ENCODE data around the gene SLC39A10. TPM values are rescaled to one million over a fixed set of nuclear protein-coding genes. Genes with fewer than 3 reads are reported as not detected.
A peak's percentile ranks its signal among the peaks of the same experiment; 100 is the strongest.

Gene SLC39A10
- total RNA-seq, 6 donors from 2014 or later: 4.3 to 29.0 (median 13.9) TPM

DNA sequence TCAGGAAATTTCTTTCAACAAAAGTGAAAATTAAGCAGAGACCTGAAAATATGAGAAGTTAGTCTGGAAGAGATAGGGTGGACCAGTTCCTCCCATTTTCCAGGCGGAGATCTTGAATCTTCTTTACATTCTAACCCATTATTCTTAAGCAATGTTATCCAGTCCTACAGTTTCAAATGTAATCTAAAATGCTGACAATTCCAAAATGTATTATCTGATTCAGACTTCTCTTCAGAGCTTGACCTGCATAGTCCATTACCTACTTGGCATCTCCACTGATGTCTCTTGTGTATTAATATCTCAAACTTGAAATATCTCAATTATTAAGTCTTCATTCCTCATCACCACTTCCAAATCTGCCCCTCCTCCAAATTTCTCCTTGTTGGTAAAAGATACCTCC, 28.4 kb upstream of the SLC39A10 start:
- no peak for ATAC-seq (ENCODE audit: low FRiP score in 2 of 2)
- no peak overlapping the region for H3K27ac ChIP-seq
- H3K36me3 ChIP-seq: no peaks in the 10 kb centered on the region
- no peaks in the 10 kb centered on the region for H3K9me3 ChIP-seq
- H3K4me3 ChIP-seq: no peak overlapping the region
- 95% methylated on average over 1 of the region's 1 CpG for WGBS, 2 donors
- no peak for DNase-seq
- no peak for TF ChIP-seq POLR2A (IDR thresholded peaks at IDR 0.05)
- TF ChIP-seq POLR2AphosphoS5 (IDR thresholded peaks at IDR 0.05): no peak
- no peak for TF ChIP-seq EP300 (IDR thresholded peaks at IDR 0.05)
- TF ChIP-seq, protein P1, sequence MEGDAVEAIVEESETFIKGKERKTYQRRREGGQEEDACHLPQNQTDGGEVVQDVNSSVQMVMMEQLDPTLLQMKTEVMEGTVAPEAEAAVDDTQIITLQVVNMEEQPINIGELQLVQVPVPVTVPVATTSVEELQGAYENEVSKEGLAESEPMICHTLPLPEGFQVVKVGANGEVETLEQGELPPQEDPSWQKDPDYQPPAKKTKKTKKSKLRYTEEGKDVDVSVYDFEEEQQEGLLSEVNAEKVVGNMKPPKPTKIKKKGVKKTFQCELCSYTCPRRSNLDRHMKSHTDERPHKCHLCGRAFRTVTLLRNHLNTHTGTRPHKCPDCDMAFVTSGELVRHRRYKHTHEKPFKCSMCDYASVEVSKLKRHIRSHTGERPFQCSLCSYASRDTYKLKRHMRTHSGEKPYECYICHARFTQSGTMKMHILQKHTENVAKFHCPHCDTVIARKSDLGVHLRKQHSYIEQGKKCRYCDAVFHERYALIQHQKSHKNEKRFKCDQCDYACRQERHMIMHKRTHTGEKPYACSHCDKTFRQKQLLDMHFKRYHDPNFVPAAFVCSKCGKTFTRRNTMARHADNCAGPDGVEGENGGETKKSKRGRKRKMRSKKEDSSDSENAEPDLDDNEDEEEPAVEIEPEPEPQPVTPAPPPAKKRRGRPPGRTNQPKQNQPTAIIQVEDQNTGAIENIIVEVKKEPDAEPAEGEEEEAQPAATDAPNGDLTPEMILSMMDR (IDR thresholded peaks at IDR 0.05): no peak
- no peaks in the 10 kb centered on the region for H3K27me3 ChIP-seq
- no peaks in the 10 kb centered on the region for H3K4me1 ChIP-seq

DNA sequence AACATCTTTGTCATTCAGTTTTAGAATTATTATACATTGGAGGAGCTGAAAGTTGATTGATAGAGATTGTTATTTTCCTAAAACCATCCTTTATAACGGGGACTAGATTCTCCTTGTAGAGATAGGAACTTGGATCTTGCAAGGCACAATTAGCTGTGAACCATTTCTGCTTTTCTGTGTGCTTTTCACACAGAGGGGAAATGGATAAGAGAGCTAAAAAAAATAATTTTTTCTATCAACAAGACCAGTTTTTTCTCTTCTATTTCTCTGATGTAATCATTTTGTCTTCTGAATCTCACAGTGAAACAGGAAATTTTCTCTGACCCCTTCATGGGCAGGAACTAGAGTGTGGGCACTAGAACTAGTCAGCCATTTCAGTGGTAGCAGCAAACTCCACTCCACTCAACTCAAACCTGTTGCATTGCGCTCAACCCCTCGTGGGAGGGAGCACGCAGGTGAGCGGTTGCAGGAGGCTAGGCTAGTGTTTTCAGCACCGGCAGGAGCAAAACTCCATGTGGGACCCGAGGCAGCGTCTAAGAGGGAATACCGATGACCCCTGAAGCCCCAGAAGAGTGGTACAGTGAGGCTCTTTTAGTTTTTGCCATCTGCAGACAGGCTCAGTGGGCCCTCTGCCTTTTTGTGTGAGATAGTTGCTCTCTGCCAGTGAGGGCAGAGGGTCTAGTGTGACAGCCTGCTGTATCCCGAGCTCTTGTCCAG, 24.0 kb upstream of the SLC39A10 start:
- no peak for DNase-seq
- TF ChIP-seq EP300 (IDR thresholded peaks at IDR 0.05) (no peak), POLR2A (IDR thresholded peaks at IDR 0.05) (no peak), POLR2AphosphoS5 (IDR thresholded peaks at IDR 0.05) (no peak)
- TF ChIP-seq, protein P1 (IDR thresholded peaks at IDR 0.05): no peak
- Histone ChIP-seq H3K27ac (no peak overlapping the region), H3K27me3 (no peaks in the 10 kb centered on the region), H3K4me3 (no peak overlapping the region), H3K36me3 (no peaks in the 10 kb centered on the region), H3K9me3 (no peaks in the 10 kb centered on the region), H3K4me1 (no peaks in the 10 kb centered on the region)
- WGBS, 2 donors: 93 to 96% methylated on average over 10 of the region's 10 CpGs
- ATAC-seq (ENCODE audit: low FRiP score in 2 of 2): peak in 1 of 2 donors; percentile 23

DNA sequence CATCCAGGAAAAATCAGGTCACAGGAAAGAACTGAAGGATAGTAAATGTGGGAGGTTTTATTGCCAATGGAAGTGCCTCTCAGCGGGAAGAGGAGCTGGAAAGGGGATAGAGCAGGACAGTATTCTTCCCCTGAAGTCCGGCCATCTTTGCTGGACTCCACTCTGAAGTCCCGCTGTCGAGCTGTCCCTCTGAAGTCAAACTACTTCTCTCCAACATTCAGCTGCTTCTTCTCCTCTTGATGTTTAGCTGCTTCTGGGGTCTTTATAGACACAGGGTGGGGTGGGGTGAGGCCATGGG, 23.5 kb upstream of the SLC39A10 start:
- Histone ChIP-seq H3K4me3 (no peak overlapping the region), H3K27ac (no peak overlapping the region), H3K36me3 (no peaks in the 10 kb centered on the region), H3K9me3 (no peaks in the 10 kb centered on the region), H3K27me3 (no peaks in the 10 kb centered on the region), H3K4me1 (no peaks in the 10 kb centered on the region)
- ATAC-seq (ENCODE audit: low FRiP score in 2 of 2) (no peak), DNase-seq (no peak)
- TF ChIP-seq POLR2A (IDR thresholded peaks at IDR 0.05) (no peak), EP300 (IDR thresholded peaks at IDR 0.05) (no peak), POLR2AphosphoS5 (IDR thresholded peaks at IDR 0.05) (no peak)
- TF ChIP-seq, protein P1 (IDR thresholded peaks at IDR 0.05): no peak
- 88 to 95% methylated on average over 4 of the region's 4 CpGs for WGBS, 2 donors

DNA sequence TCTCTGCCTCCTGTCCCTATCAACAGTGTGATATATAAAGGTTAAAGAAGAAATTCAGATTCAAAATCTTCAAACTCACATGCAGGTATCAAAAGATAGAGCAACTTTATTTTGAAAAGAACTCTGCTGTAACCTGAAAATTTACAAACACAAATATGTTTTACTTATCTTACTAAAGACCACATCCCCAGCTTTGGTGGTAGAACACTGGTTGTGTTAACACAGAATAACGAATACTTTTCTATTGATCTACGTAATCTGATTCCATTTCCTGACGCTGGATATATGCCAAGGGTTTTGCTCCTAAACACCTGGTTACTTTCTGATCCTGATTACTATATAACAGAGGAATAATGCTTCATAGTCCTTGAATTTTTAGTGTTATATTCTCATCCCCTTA, 23.1 kb upstream of the SLC39A10 start:
- H3K27ac ChIP-seq: no peak overlapping the region
- no peaks in the 10 kb centered on the region for H3K9me3 ChIP-seq
- 85 to 92% methylated on average over 3 of the region's 3 CpGs for WGBS, 2 donors
- H3K36me3 ChIP-seq: no peaks in the 10 kb centered on the region
- no peaks in the 10 kb centered on the region for H3K27me3 ChIP-seq
- ATAC-seq (ENCODE audit: low FRiP score in 2 of 2): no peak
- TF ChIP-seq POLR2A (IDR thresholded peaks at IDR 0.05): no peak
- no peak for TF ChIP-seq EP300 (IDR thresholded peaks at IDR 0.05)
- TF ChIP-seq, protein P1 (IDR thresholded peaks at IDR 0.05): no peak
- TF ChIP-seq POLR2AphosphoS5 (IDR thresholded peaks at IDR 0.05): no peak
- no peaks in the 10 kb centered on the region for H3K4me1 ChIP-seq
- no peak for DNase-seq
- H3K4me3 ChIP-seq: no peak overlapping the region

DNA sequence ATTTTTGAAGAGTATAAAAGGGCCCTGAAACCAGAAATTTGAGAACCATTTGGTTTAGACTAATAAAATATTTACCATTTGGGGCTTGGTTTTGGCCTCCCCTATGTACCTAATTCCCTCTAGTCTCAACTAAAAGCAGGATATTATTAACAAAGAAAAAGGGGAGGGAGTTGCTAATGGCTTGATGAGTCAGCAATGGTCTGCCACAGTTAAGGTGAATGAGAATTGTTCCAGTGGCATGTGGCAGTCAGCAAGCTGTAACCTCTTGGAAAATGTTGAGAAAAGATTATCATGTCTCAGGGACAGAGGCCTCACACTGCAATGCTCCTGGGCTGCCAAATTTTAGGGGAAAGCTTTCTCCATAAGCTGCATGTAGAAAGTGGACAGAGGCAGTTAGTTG, 20.1 kb upstream of the SLC39A10 start:
- Histone ChIP-seq H3K27ac (no peak overlapping the region), H3K27me3 (no peaks in the 10 kb centered on the region), H3K9me3 (no peaks in the 10 kb centered on the region), H3K4me3 (no peak overlapping the region), H3K36me3 (no peaks in the 10 kb centered on the region), H3K4me1 (peaks cover 0 to 5% (median 1%) of the 10 kb centered on the region in 4 donors)
- DNase-seq: no peak
- no peak for TF ChIP-seq POLR2A (IDR thresholded peaks at IDR 0.05)
- TF ChIP-seq EP300 (IDR thresholded peaks at IDR 0.05): no peak
- TF ChIP-seq POLR2AphosphoS5 (IDR thresholded peaks at IDR 0.05): no peak
- TF ChIP-seq, protein P1 (IDR thresholded peaks at IDR 0.05): no peak
- no peak for ATAC-seq (ENCODE audit: low FRiP score in 2 of 2)
